ENCODE measurements around the gene TEX44.
"Not testable (repeated sequence)": the region's sequence is repeated elsewhere in the genome, so short reads cannot be mapped to it uniquely, and the experiment has no call there.

TEX44 gene

DNA sequence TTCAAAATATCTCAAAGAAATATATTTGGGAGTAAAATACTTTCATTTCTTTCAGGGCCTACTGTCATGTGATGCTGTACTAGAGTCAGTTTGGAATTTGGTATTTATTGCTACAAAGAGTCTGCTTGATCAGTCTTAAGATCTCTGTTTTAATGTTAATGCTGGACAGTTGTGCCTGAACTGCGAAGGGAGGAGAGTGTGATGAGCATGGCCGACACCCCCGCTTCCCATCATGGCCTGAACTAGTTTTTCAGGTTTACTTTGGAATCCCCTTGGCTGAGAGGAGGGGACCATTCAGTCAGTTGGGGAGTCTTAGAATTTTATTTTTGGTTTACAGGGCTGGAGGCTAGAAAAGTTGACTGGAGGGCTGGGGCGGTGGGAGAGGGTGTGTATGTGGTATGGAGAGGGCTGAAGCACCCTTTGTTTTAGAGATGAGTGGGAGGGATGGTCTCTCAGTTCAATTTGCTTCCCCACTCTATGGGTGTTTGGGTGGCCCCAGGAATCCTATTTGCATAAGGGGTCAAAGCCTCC is 20.9 kb upstream of the TEX44 start:
- no peak for DNase-seq

DNA sequence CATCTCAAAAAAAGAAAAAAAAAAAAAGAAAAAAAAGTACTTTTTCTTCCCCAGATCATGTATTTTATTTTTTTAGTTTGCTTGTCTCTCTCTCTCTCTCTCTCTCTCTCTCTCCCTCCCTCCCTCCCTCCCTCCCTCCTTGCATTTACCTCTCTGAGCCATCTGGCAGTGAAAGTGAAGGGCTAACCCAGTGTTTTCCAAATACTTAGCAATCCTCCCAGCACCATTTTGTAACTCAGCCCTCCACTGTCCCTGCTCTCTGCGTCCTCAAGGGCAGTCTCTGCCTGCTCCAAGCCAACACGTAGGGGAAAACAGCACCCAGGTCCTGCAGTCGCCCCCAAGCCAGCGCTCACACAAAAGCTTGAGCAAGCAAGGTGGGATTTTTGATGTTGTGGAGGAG is 19.6 kb upstream of the TEX44 start:
- DNase-seq = no peak

DNA sequence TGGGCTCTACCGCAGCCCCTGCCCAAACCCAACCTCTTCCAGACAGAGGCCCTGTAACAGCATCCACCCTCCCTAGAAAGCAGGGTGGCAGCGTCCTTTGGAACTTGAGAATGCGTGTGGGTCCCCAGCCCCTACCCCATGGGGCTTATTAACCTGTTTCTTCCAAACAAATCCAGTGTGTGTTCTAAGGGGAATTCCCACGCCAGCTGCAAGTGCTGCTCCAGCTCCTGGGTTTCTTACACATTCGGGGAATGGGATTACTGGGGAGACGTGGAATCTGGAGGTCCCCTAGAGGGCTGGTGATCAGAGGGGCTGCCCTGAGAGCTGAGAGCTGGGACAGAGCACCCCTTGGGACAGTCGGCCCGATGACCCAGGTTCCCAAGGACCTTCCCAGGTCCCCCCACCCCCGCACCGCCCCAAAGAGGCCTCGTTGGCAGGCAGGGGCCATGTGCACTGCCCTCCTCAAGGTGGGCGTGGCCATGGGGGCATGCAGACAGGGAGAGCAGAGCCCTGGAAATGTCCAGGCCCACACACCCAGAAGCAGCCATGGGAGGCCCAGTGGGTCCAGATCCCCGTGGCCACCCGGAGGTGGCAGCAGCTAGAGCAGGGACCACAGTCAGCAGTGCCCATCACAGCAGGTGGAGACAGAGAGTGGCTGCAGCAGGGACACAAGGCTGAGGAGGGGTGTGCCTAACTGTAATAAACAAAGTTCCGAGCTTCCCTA is 18.8 kb upstream of the TEX44 start:
- DNase-seq = no peak

DNA sequence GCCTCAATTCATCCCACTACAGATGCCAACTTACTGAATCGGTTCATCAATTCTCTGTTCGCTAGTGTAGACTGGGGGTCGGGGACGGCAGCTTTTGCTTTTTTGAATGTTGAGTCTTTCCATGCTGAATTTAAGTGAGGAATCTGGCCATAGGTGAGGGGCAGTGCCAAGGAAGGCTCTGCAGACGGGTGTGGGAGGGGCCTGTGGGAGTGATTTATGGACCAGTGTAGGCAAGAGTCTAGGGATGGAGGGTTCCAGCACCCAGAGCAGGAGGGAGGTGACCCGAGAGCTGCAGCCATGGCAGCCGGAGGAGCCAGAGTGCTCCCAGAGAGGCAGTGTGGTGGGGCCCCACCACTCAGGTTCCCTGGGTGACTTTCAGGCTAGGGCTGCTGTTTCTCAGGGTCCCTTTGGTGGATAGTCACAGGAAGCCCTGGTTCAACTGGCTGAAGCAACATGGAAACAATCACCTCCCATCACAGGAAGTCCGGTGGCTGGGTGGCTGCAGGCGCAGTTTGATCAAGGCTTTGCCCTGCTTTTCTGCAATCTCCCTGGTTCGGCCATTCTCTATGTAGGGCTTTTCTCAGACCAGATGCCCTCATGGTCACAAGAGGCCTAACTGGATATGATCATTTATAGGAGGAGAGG is 16.9 kb upstream of the TEX44 start:
- DNase-seq = no peak

DNA sequence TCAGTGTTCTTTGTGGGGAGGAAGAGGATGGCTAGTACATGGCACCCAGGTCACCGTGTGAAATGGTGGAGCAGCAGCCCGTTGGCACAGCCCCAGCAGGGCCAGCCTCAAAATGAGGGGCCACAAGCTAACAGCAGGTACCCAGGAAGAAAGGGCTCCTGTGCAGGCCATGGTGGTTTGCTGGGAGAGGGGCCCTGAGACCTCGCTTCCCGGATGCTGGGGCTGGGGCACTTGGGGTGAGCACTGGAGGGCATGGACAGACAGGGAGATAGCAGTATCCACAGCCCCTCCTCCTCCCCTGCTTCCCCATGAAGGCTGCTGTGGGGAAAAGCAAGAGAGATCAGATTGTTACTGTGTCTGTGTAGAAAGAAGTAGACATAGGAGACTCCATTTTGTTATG is 16.2 kb upstream of the TEX44 start:
- DNase-seq = no peak

DNA sequence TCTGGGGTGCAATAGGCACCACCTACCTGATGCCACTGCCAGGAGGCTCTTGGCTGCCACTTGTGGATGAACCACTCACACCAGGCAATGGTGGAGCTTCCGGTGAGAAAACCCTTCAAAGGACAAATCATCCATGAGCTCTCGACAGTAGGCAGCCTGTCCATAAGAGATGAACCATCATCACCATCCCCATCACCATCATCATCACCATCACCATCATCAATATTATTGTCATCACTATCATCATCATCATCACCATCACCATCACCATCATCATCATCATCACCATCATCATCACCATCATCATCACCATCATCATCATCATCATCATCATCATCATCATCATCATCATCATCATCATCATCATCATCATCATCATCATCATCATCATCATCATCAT is 14.0 kb upstream of the TEX44 start:
- DNase-seq = not testable (repeated sequence)

DNA sequence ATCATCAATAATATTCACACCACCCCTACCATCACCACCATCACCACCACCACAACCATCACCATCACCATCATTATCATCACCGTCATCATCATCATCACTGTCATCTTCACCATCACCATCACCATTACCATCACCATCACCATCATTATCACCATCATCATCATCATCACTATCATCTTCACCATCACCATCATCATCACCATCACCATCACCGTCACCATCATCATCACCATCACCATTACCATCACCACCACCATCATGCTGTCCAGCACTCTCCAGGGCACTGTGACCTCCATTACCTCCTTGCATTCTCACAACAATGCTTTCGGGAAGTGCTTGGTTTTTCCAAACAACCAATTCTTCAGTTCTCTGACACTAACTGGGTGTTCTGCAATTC is 13.1 kb upstream of the TEX44 start:
- no peak for DNase-seq

DNA sequence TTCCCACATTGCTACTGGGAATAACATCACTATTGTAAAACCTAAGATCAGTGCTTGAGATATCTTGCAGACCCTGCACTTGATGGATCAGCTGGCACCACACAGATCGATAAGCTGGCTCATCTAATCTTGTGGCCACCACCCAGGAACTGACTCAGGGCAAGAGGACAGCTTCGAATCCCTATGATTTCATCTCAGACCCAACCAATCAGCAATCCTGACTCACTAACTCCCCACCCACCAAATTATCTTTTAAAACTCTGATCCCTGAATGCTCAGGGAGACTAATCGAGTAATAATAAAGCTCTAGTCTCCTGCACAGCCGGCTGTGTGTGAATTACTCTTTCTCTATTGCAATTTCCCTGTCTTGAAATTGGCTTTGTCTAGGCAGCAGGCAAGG is 11.3 kb upstream of the TEX44 start:
- DNase-seq = no peak

DNA sequence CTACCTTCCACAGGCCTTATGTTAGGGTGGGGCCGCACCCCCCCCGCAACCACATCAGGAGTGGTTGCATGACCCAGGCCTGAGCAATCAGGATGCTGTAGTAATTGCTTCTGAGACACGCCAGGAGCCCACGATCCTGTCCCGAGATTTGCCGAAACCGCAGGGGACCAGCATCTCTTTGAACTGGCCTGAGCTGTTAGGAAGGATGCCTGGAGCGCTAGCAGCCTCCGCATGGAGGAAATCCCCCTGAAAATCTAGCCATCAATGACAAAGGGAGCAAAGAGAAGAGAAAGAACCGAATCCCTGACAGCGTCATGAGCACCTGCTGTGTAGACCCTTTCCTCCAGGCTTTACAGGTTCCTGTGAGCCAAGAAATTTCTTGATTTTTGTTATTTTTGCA is 8.7 kb upstream of the TEX44 start:
- DNase-seq = no peak

DNA sequence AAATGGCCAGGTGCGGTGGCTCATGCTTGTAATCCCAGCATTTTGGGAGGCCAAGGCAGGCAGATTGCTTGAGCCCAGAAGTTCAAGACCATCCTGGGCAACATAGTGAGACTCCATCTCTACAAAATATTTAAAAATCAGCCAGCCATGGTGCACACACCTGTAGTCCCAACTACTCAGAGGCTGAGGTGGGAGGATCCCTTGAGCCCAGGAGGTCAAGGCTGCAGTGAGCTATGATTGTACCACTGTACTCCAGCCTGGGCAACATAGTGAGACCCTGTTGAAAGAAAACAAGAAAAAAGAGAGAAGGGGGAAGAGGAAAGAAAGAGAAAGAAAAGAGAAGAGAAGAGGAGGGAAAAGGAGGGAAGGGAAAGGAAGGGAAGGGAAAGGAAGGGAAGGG is 4.9 kb upstream of the TEX44 start:
- not testable (repeated sequence) for DNase-seq

DNA sequence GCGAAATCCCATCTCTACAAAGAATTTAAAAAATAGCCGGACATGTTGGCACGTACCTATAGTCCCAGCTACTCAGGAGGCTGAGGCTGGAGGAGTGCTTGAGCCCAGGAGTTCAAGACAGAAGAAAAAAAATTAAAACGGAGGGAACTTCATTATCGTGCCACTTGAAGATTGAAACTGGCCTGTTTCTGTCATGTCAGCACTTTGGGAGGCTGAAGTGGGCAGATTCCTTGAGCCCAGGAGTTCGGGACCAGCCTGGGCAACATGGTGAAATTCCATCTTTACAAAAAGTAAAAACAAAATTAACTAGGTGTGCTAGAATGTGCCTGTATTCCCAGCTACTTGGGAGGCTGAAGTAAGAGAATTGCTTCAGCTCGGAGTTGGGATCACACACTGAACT is 3.0 kb upstream of the TEX44 start:
- no peak for DNase-seq

DNA sequence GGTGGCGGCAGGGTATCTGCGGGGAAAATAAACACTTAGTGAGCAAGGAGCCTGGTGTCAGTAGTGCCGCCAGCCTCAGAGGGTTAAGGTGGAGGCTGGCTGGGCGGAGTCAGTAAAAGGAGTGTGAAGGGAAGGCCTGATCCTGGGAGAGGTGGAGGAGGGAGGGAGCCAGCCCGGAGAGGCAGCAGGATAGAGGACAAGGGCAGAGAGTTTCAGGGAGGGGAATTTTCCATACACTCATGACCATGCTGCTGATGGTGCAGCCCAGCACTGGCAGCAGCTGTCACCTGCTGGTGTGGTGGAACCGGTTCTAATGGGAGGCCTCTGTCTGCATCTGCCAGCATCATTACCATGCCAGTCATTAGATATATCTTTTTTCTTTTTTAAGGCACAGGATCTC is 2.0 kb upstream of the TEX44 start:
- DNase-seq = no peak

DNA sequence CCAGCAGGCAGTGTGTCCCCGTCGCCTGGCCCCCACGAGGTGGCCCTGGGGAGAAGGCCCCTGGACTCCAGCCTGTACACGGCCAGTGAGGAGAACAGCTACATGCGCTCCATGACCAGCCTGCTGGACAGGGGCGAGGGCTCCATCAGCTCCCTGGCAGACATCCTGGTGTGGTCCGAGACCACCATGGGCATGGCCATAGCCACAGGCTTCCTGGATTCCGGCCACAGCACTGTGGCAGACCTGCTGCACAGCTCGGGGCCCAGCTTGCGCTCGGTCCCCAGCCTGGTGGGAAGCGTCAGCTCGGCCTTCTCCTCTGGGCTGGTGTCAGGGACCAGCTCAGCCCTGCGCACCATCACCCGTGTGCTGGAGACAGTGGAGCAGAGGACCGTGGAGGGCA is 1.0 kb downstream of the TEX44 start:
- DNase-seq = no peak

DNA sequence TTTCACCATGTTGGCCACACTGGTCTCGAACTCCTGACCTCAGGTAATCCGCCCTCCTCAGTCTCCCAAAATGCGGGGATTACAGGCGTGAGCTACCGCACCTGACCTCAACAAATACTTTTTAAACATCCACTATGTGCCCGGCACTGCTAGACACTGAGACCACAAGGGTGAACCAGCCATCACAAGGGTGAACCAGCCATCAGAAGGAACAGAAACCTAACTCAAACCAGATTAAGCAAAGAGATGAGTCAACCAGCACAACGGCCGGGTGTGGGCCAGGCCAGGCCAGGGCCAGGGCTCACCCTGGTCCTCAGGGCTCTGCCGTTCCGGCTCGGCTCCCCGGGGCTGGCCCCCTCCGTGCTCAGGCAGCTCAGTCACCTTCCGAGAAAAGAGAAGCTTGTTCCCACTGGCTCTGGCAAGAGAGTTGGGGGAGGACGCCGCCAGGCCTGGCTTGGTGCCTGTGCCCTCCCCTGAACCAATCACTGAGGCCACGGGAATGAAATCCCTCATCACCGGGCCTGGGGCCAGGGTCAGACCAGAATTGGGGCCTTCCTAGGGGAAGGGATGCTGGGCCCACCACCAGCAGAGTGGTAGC is 4.4 kb downstream of the TEX44 start:
- DNase-seq = no peak

DNA sequence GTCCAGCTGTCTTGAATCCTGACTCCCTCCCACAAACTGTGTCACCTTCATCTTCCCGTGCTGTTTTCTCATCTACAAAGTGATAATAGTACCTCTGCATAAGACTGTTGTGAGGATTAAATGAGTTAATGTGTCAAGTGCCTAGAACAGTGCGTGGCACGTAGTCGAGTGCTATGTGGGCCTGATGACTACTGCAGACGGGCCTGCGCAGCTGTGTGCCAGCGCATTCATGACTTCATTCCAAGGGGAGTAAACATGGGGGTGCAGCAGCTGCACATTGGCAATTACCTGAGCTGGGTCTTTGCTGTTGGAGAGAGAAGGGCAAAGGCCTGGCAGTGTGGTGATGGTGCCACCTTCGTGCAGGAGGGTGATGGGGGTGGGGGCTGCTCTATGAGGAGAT is 5.0 kb downstream of the TEX44 start:
- no peak for DNase-seq

DNA sequence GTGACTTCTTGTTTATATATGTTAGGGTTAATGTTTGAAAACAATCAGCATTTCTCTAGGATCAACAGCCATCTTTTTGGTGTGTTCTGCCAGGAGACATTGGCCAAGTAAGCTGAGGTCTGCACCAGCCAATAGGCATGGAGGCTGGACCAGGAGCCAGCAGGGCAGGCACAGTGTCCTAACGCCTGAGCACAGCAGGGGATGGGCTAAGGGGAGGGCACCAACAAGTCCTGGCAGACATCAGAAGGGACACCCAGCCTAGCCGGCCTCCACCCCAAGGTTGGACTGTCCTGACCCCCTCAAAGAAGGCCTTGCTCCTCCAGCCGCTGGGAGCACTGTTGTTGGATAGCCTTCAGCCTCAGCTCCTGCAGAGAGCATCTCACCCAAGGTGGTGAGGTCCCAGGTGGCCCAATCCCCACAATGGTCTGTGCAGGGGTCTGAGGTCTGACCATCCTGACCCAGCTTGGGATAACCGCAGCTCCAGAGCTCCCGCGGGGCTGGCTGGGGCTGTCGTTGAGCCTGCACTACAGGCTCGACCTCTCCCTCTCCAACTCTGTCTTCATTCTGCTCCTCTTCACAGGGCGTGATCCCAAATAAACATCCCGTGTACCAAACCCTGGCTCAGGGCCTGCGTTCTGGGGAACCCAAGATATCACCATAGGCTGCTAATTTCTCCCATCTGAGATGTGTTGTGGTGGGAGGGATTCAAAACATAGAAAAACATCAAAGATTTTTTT is 8.1 kb downstream of the TEX44 start:
- DNase-seq = no peak

DNA sequence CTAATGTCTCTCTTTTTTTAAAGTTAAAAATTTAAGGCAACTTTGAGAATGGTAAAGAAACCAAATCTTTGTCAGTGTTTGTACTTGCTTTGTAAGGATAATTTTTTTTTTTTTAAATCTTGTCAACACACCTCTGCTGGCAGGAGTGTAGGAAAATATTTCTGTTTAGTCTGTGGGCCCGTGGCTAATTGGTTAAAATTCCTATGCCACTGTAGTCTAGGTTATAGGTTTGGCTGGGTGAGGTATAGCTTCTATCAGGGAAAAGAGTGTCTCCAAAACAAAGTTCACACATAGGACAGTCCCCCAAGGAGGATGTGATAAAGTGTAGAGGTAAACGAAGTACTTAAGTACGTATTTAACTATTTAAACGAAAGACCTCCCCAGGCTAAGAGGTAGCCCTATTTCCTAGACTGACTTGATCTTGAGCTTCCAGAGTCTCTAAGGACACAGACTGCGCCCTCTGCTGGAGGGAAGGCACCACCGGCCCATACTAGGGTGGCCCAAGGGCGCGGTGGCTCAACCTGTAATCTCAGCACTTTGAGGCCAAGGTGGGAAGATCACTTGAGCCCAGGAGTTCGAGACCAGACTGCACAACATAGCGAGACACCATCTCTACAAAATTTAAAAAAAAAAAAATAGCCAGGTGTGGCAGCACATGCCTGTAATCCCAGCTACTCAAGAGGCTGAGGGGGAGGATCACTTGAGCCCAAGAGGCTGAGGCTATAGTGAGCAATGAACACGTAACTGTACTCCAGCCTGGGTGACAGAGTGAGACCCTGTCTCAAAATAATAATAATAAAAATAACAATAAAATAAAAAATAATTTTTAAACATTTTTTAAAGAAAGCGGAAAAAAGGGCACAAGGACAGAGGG is 8.9 kb downstream of the TEX44 start:
- peak; percentile 93 for DNase-seq

DNA sequence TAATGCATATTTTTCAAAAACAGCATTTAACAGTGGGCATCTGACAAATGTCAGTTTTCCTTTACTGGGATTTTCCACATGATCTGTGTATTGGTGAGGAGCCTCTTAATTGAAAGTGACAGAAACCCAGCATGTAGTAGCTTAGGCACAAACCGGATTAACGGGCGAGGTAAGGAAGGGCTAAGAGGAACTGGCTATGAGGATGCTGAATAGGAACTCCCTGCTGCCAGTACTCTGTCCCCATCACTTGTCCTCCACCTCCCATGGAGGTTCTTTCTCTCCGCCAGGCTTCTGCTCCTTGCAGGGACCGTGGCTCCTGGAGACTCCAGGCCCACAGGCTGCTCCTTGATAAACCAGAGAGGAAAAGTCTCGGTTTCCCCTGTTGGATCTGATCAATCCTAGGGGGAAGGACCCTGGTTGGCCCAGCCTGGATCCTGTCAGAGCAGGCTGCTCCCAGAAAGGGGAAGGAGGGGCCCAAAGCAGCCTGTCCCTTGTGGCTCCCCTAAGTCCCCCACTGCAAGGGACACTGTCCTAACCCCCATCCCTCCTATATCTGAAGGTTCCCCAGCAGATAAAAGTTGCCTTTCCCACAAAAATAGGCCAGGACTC is 10.3 kb downstream of the TEX44 start:
- no peak for DNase-seq

DNA sequence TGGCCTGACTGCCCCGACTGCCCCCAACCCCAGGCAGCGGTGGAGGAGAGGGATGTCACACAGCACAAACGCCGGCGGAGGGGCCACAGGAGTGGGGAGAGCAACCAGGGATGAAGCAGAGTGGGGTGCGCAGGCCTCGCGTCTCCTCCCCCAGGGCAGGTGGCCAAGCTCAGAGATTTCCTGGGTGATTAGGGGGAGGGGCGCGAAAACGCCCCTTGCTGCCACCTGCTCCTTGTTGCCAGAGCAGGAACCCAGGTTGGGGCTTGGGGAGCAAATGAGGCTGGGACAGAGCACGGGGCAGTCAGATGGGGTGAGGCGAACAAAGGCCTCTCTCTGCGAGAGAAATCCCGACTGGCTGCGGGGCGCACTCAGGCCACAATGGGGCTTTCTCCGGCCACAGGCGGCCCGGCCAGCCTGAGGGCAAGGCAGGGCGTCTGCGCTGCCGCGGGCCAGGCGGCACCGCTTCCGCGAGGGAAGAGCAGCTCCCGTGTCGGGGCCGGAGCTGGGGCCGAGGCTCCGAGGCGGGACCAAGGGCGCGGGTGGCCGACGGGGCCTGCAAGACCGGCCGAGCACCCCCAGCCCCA is 11.5 kb downstream of the TEX44 start:
- DNase-seq = peak; percentile 72

DNA sequence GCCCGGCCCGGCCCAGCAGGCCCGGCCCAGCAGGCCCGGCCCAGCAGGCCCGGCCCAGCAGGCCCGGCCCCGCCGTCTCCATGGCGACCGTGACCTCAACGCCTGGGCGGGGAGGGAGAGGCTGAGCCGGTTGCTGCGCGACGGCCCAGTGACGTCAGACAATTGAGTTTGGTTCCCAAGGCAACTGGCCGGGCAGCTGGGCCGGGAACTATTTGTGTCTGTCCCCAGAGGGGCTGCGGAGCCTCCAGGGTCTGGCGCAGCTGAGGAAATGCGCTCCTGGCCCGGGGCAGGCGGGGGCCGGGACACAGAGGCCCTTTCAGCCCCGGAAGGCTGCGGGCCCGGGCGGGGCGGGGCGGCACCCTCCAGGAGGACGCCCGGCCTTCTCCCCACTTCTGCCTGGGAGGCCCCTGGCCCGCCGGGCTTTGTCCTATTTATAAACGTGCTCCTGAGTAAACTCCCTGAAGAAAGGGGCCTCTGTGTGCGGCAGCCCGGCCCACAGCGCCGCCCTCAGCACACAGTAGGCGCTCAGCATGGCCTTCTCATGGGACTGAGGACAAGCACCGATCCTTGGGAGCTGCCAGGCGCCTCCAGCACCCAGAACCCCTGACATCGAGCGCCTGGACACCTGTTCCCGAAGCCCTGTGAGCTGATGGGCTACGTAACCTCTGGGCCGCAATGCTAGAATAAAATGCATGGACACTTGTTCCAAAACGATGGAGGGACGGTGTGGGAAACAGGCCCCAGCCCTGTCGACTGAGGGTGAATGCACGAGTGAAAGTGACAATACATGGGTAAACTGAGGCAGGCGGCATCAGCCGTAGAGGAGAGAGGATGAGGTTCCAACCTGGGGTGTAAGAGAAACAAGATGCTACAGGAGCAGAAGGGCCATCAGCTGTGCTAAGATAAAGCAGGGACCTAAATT is 12.3 kb downstream of the TEX44 start:
- DNase-seq = peak; percentile 97
